Globus pallidus (tissue), 1 donor: ENCODE results near the gene CPT1A.
"Not testable (repeated sequence)": the region's sequence is repeated elsewhere in the genome, so short reads cannot be mapped to it uniquely, and the experiment has no call there.

ENCODE experiments used
- DNase-seq: peaks from one replicate; pipeline ENCODE4 v3.0.0-alpha.2; 2015; ENCODE audit warnings: low spot score

The CPT1A gene

GRCh38 chr11:68841718-68842426 is at the start of gene CPT1A:
TSS of gene CPT1A (minus strand) at chr11:68841916. CDS start at chr11:68815474, 26,442 bp downstream.
- peak; percentile 30 for DNase-seq

- DNase-seq: peak; percentile 48
Observed at GRCh38 chr11:68890490-68891231, 48.9 kb upstream of the CPT1A start.

- no peak for DNase-seq
Observed at GRCh38 chr11:68889948-68890446, 48.3 kb upstream of the CPT1A start.

- DNase-seq: not testable (repeated sequence)
Observed at GRCh38 chr11:68884827-68885226, 43.1 kb upstream of the CPT1A start.

GRCh38 chr11:68882391-68882790 is 40.7 kb upstream of the CPT1A start:
- DNase-seq: no peak

- DNase-seq: no peak
Observed at GRCh38 chr11:68881320-68881719, 39.6 kb upstream of the CPT1A start.

- DNase-seq: no peak
Observed at GRCh38 chr11:68880851-68881250, 39.1 kb upstream of the CPT1A start.

- DNase-seq: no peak
Observed at GRCh38 chr11:68878022-68878421, 36.3 kb upstream of the CPT1A start.

GRCh38 chr11:68872216-68873003 is 30.7 kb upstream of the CPT1A start:
- no peak for DNase-seq

GRCh38 chr11:68870470-68870869 is 28.8 kb upstream of the CPT1A start:
- DNase-seq: no peak

GRCh38 chr11:68868221-68868835 is 26.6 kb upstream of the CPT1A start:
- DNase-seq: no peak

- no peak for DNase-seq
Observed at GRCh38 chr11:68867066-68867465, 25.4 kb upstream of the CPT1A start.

GRCh38 chr11:68865241-68865640 is 23.5 kb upstream of the CPT1A start:
- DNase-seq: no peak

- no peak for DNase-seq
Observed at GRCh38 chr11:68863553-68864265, 22.0 kb upstream of the CPT1A start.

- no peak for DNase-seq
Observed at GRCh38 chr11:68862421-68862820, 20.7 kb upstream of the CPT1A start.

- DNase-seq: no peak
Observed at GRCh38 chr11:68859123-68859522, 17.4 kb upstream of the CPT1A start.

GRCh38 chr11:68857037-68857586 is 15.4 kb upstream of the CPT1A start:
- DNase-seq: no peak

- not testable (repeated sequence) for DNase-seq
Observed at GRCh38 chr11:68856425-68857030, 14.8 kb upstream of the CPT1A start.

- DNase-seq: no peak
Observed at GRCh38 chr11:68855205-68855981, 13.7 kb upstream of the CPT1A start.
